Ovary (tissue), 9 donors: Measurements from ENCODE around the gene CTNNA3. TPM values are rescaled to one million over a fixed set of nuclear protein-coding genes. Genes with fewer than 3 reads are reported as not detected.

Source experiments
- DNase-seq, 5 donors: peaks; one replicate each; pipeline ENCODE4 v3.0.0-alpha.2; 2019 to 2020
- H3K27ac ChIP-seq, 2 donors: fragments of 200-600 bp; one replicate each; pipeline versions ENCODE4 v1.5.1 to v1.8.0; 2019 to 2022
- H3K27me3 ChIP-seq: fragments of 200-600 bp; one replicate; pipeline ENCODE4 v1.8.0; 2022
- H3K36me3 ChIP-seq: fragments of 200-600 bp; sonication (generic); one replicate; pipeline ENCODE4 v1.5.1; 2019
- H3K4me1 ChIP-seq: one replicate; pipeline ENCODE4 v1.8.1; 2013; ENCODE audit warnings: mild to moderate bottlenecking, moderate library complexity; ENCODE audit not compliant: insufficient read depth
- H3K4me3 ChIP-seq: fragments of 200-600 bp; sonication (generic); one replicate; pipeline ENCODE4 v1.5.1; 2017
- H3K9me3 ChIP-seq, 2 donors: fragments of 200-600 bp in 1 of 2; sonication (generic) in 1 of 2; one replicate each; pipeline versions ENCODE4 v1.5.1 to v1.8.1; 2013 to 2019; ENCODE audit warnings: mild to moderate bottlenecking in 1 of 2, moderate library complexity in 1 of 2
- CTCF ChIP-seq, 3 donors: fragments of 450-650 bp in 2 of 3; fragments of 200-600 bp in 1 of 3; IDR thresholded peaks; one replicate each; pipeline versions ENCODE4 v1.5.1 to v1.8.0; 2016 to 2022; ENCODE audit warnings: antibody characterized with exemption in 3 of 3, mild to moderate bottlenecking in 1 of 3
- EP300 ChIP-seq: sonication (generic); formaldehyde crosslinking; IDR thresholded peaks from one replicate; pipeline ENCODE4 v1.6.1; 2017; ENCODE audit warnings: antibody characterized with exemption
- POLR2A ChIP-seq: fragments of 450-650 bp; IDR thresholded peaks from one replicate; pipeline ENCODE4 v1.6.1; 2017; ENCODE audit warnings: antibody characterized with exemption, mild to moderate bottlenecking, moderate library complexity
- WGBS, 3 donors: extraction: QIAGEN DNeasy Blood & Tissue Kit in 1 of 3; methylation state at CpG; one replicate each; pipeline versions ENCODE4 v1.1.5 to v1.1.7; 2013 to 2017; 5-methylcytosine and 5-hydroxymethylcytosine counted together
- intact Hi-C, 4 donors: fragments of 100-400 bp; cut with DNase I; formaldehyde crosslinking; loops; one replicate each; pipeline versions ENCODE4 v1.11.0 to v1.15.1; 2022 to 2023
- polyA plus RNA-seq, 2 donors: library from polyadenylated mRNA; stranded (reverse); fragments of 200-250 nt in 1 of 2; fragments of 350-450 nt in 1 of 2; fragmentation: Illumina TruSeq in 1 of 2; extraction: RNeasy Lipid Tissue Mini Kit (QIAGEN cat#74804) in 1 of 2; gene quantifications; one replicate each; pipeline ENCODE4 v1.2.3, GENCODE V29; 2013 to 2014
- total RNA-seq, 7 donors: library from RNA; depleted of rRNA in 2 of 7; stranded (reverse); fragments of >200 nt in 2 of 7; fragmentation: NEBNext Ultra II Directional in 3 of 7; extraction: Animal tissue kit (Norgen Biotek cat#: 25700) in 3 of 7; gene quantifications; one replicate each; pipeline versions ENCODE4 v1.1.0 to v1.2.4, GENCODE V29; 2016 to 2023
- donor health status: DM: no; HTN: no; CAD: no; lungs with moderate emphysema.
- donor health status: DM: no; HTN: no; CAD: no.
- donor health status: Bipolar disorder and iron deficiency.
- donor health status: DM: yes; HTN: yes; CAD: no.
- donor health status: DM: no; HTN: no; CAD: no.
- donor health status: DM: yes; HTN: yes; CAD: no.

Gene CTNNA3
- total and polyA plus RNA-seq, 9 donors, result 1.9 to 9.7 (median 4.0) TPM

- no peaks in the 10 kb centered on the region for H3K4me1 ChIP-seq
- no peaks in the 10 kb centered on the region for H3K9me3 ChIP-seq
- DNase-seq, result no peak
- no peaks in the 10 kb centered on the region for H3K36me3 ChIP-seq
- H3K27me3 ChIP-seq, result no peaks in the 10 kb centered on the region
- TF ChIP-seq EP300, result no peak
- TF ChIP-seq POLR2A, result no peak
- TF ChIP-seq CTCF (IDR thresholded peaks at IDR 0.05), result no peak
- H3K4me3 ChIP-seq, result no peak overlapping the region
- H3K27ac ChIP-seq, result no peak overlapping the region
- intact Hi-C loops, result no loop called here
- whole genome bisulfite sequencing, 3 donors, result 85 to 89% (median 89%) methylated on average over 2 of the region's 2 CpGs
These were observed 958.8 kb downstream of the CTNNA3 start for GRCh38 chr10:66737241-66737640.

GRCh38 chr10:66723608-66724400, 972.2 kb downstream of the CTNNA3 start:
- no peak overlapping the region for H3K4me3 ChIP-seq
- WGBS, 3 donors, result 32 to 41% (median 41%) methylated on average over 2 of the region's 2 CpGs
- intact Hi-C loops, result no loop called here
- no peaks in the 10 kb centered on the region for H3K36me3 ChIP-seq
- TF ChIP-seq POLR2A, result no peak
- no peak for TF ChIP-seq EP300
- no peak for TF ChIP-seq CTCF (IDR thresholded peaks at IDR 0.05)
- H3K27ac ChIP-seq, result no peak overlapping the region
- DNase-seq, result no peak
- no peaks in the 10 kb centered on the region for H3K27me3 ChIP-seq
- no peaks in the 10 kb centered on the region for H3K9me3 ChIP-seq
- H3K4me1 ChIP-seq, result no peaks in the 10 kb centered on the region

- H3K27ac ChIP-seq, result no peak overlapping the region
- H3K4me1 ChIP-seq, result no peaks in the 10 kb centered on the region
- no peak for TF ChIP-seq POLR2A
- TF ChIP-seq EP300, result no peak
- no peak for TF ChIP-seq CTCF (IDR thresholded peaks at IDR 0.05)
- no peak for DNase-seq
- no peaks in the 10 kb centered on the region for H3K27me3 ChIP-seq
- no peaks in the 10 kb centered on the region for H3K9me3 ChIP-seq
- H3K4me3 ChIP-seq, result no peak overlapping the region
- H3K36me3 ChIP-seq, result no peaks in the 10 kb centered on the region
- intact Hi-C loops, result no loop called here
- WGBS, 3 donors, result 88 to 100% (median 97%) methylated on average over 1 of the region's 1 CpG
These were observed 976.5 kb downstream of the CTNNA3 start for GRCh38 chr10:66719483-66719882.

GRCh38 chr10:66717231-66717981, 978.6 kb downstream of the CTNNA3 start:
- intact Hi-C loops, result no loop called here
- TF ChIP-seq POLR2A, result no peak
- no peak for TF ChIP-seq EP300
- TF ChIP-seq CTCF (IDR thresholded peaks at IDR 0.05), result no peak
- no peak for DNase-seq
- Histone ChIP-seq H3K9me3 (no peaks in the 10 kb centered on the region), H3K4me1 (no peaks in the 10 kb centered on the region), H3K27ac (no peak overlapping the region), H3K27me3 (no peaks in the 10 kb centered on the region), H3K36me3 (no peaks in the 10 kb centered on the region), H3K4me3 (no peak overlapping the region)
- WGBS, 3 donors, result 63 to 68% (median 64%) methylated on average over 8 of the region's 8 CpGs
